ENCODE measurements around the gene CHMP4A.

The CHMP4A gene

DNA sequence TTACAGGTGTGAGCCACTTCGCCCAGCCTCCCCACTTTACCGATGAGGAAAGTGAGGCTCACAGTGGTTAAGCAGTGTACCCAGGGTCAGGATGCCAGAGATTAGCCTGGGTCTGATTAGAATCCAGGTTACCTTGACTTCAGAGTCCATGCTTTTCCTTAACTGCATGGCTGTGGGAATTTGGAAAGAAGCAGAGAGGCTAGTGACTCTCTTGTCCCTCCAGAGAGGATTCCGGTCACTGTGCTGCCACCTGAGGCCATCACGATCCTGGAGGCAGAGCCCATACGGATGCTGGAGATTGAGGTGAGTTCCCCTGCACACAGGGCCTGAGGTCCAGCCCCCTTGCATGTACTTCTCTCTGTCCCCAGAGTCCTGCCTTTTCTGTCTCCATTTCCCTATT lies 36.7 kb downstream of the CHMP4A start:
- Histone ChIP-seq H2AFZ (ENCODE audit: low read depth, low read length, severe bottlenecking) (no peak overlapping the region), H4K20me1 (ENCODE audit: low read depth, low read length) (no peaks in the 10 kb centered on the region), H3K9me3 (ENCODE audit: insufficient read depth, low read length) (no peaks in the 10 kb centered on the region), H3K36me3 (ENCODE audit: low read length) (no peaks in the 10 kb centered on the region), H3K79me2 (ENCODE audit: insufficient read depth, low read length) (no peaks in the 10 kb centered on the region), H3K9ac (ENCODE audit: low read length) (no peak overlapping the region), H3K27me3 (ENCODE audit: low read length) (no peaks in the 10 kb centered on the region), H3K9me2 (replicated peaks; ENCODE audit: insufficient read depth, low read length) (no peaks in the 10 kb centered on the region), H3K4me3 (ENCODE audit: insufficient read depth, low read length, poor library complexity, severe bottlenecking) (no peak overlapping the region), H3K4me2 (ENCODE audit: low read depth, low read length, poor library complexity, severe bottlenecking) (no peak overlapping the region), H3F3A (ENCODE audit: insufficient read depth) (no peaks in the 10 kb centered on the region), H3K27ac (ENCODE audit: low read depth, low read length) (no peak overlapping the region)
- TF ChIP-seq, protein P1, sequence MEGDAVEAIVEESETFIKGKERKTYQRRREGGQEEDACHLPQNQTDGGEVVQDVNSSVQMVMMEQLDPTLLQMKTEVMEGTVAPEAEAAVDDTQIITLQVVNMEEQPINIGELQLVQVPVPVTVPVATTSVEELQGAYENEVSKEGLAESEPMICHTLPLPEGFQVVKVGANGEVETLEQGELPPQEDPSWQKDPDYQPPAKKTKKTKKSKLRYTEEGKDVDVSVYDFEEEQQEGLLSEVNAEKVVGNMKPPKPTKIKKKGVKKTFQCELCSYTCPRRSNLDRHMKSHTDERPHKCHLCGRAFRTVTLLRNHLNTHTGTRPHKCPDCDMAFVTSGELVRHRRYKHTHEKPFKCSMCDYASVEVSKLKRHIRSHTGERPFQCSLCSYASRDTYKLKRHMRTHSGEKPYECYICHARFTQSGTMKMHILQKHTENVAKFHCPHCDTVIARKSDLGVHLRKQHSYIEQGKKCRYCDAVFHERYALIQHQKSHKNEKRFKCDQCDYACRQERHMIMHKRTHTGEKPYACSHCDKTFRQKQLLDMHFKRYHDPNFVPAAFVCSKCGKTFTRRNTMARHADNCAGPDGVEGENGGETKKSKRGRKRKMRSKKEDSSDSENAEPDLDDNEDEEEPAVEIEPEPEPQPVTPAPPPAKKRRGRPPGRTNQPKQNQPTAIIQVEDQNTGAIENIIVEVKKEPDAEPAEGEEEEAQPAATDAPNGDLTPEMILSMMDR (IDR thresholded peaks at IDR 0.05; ENCODE audit: insufficient read depth, low read length, poor library complexity, severe bottlenecking) = no peak
- TF ChIP-seq EZH2phosphoT487 (conservative IDR thresholded peaks at IDR 0.05; ENCODE audit: low read length) = no peak

DNA sequence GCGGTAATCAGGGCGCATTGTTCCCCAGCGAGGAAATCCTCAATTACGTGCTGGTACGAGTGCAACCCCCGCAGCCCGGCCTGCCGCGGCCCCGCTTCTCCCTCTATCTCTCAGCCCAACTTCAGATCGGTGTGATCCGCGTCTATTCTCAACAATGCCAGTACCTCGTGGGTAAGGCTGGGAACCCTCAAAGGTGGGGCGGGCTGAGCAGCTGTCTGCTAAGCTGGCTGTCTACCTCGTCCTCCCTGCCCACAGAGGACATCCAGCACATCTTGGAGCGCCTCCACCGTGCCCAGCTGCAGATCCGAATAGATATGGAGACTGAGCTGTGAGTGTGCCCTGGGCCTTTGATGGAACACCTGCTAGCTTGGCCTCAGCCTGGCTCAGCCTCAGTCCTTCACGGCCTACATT lies 40.4 kb downstream of the CHMP4A start:
- Histone ChIP-seq H3K27me3 (ENCODE audit: low read length) (no peaks in the 10 kb centered on the region), H3K4me2 (ENCODE audit: low read depth, low read length, poor library complexity, severe bottlenecking) (no peak overlapping the region), H3K36me3 (ENCODE audit: low read length) (no peaks in the 10 kb centered on the region), H3K79me2 (ENCODE audit: insufficient read depth, low read length) (no peaks in the 10 kb centered on the region), H4K20me1 (ENCODE audit: low read depth, low read length) (no peaks in the 10 kb centered on the region), H3K4me3 (ENCODE audit: insufficient read depth, low read length, poor library complexity, severe bottlenecking) (no peak overlapping the region), H3K9me3 (ENCODE audit: insufficient read depth, low read length) (no peaks in the 10 kb centered on the region), H3K27ac (ENCODE audit: low read depth, low read length) (no peak overlapping the region), H3F3A (ENCODE audit: insufficient read depth) (no peaks in the 10 kb centered on the region), H2AFZ (ENCODE audit: low read depth, low read length, severe bottlenecking) (no peak overlapping the region), H3K9ac (ENCODE audit: low read length) (no peak overlapping the region), H3K9me2 (replicated peaks; ENCODE audit: insufficient read depth, low read length) (no peaks in the 10 kb centered on the region)
- TF ChIP-seq EZH2phosphoT487 (conservative IDR thresholded peaks at IDR 0.05; ENCODE audit: low read length) = no peak
- TF ChIP-seq, protein P1 (IDR thresholded peaks at IDR 0.05; ENCODE audit: insufficient read depth, low read length, poor library complexity, severe bottlenecking) = no peak

DNA sequence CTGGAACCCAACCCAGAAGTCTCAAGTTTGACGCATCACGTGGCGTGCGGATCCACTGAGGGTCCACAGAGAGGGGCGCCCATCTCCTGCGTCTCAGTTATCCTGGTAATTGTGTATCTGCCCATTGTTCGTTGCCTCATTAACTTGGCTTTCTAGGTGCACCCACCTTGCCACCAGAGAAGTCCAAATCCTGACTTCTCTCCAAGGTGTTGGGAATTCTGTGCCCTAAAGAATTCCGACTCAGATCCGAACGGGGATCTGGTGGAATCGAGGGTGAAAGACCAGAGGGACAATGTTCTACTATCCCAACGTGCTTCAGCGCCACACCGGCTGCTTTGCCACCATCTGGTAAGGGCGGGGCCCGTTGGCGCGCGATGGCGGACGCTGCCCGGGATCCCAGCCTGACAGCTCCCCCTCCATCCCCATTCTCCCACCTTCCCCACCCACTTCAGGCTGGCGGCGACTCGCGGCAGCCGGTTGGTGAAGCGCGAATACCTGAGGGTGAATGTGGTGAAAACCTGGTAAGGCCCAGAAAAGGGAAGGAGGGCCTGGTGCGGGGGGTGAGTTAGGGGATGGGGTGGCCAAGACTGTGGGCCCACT lies 40.9 kb downstream of the CHMP4A start:
- no peak overlapping the region for H3K4me2 ChIP-seq (ENCODE audit: low read depth, low read length, poor library complexity, severe bottlenecking)
- TF ChIP-seq, protein P1 (IDR thresholded peaks at IDR 0.05; ENCODE audit: insufficient read depth, low read length, poor library complexity, severe bottlenecking) = no peak
- TF ChIP-seq EZH2phosphoT487 (conservative IDR thresholded peaks at IDR 0.05; ENCODE audit: low read length) = no peak
- no peaks in the 10 kb centered on the region for H3K79me2 ChIP-seq (ENCODE audit: insufficient read depth, low read length)
- H3K4me3 ChIP-seq (ENCODE audit: insufficient read depth, low read length, poor library complexity, severe bottlenecking) = no peak overlapping the region
- no peak overlapping the region for H2AFZ ChIP-seq (ENCODE audit: low read depth, low read length, severe bottlenecking)
- no peaks in the 10 kb centered on the region for H3F3A ChIP-seq (ENCODE audit: insufficient read depth)
- no peaks in the 10 kb centered on the region for H3K9me3 ChIP-seq (ENCODE audit: insufficient read depth, low read length)
- no peaks in the 10 kb centered on the region for H4K20me1 ChIP-seq (ENCODE audit: low read depth, low read length)
- no peaks in the 10 kb centered on the region for H3K9me2 ChIP-seq (replicated peaks; ENCODE audit: insufficient read depth, low read length)
- H3K9ac ChIP-seq (ENCODE audit: low read length) = no peak overlapping the region
- H3K36me3 ChIP-seq (ENCODE audit: low read length) = no peaks in the 10 kb centered on the region
- H3K27ac ChIP-seq (ENCODE audit: low read depth, low read length) = no peak overlapping the region
- H3K27me3 ChIP-seq (ENCODE audit: low read length) = no peaks in the 10 kb centered on the region
